NK-92 (cell line): Measurements from ENCODE around the gene ARHGEF37.

ENCODE experiments used
- DNase-seq: peaks from one replicate; lab custom pipeline; 2025; ENCODE audit not compliant: unreplicated experiment; lab: John Stamatoyannopoulos, UW

The ARHGEF37 gene

DNA sequence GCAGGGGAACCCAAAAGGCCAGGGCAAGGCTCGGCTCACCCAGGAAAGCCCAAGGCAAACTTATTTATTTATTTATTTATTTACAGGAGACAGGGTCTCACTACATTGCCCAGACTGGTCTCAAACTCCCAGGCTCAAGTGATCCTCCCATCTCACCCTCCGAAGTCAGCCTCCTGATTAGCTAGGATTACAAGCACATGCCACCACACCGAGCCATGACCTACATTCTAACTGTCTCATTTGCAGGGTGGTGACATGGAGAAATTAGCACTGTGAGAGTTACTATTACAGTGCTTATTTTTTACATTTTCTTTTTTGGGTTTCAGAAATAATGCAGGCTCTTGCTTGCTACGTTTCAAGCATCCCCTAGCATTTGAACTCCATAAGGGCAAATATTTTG lies 18.1 kb downstream of the ARHGEF37 start:
- DNase-seq, result no peak

DNA sequence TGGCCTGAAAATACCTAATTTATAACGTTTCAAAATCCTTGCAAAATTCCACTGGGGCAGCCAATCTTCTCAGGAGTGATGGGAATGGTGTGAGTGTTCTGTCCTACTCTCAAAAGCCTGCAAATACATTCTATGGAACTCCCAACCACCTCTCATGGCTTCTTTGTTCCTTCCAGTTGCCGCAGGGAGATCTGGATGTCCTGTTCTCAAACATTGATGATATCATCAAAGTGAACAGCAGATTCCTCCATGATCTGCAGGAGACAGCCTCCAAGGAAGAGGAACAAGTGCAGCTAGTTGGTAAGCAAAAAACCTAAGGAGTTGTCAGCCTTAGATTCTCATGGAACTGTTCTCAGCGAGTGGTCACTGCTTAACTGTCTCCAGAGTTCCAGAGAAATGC lies 19.6 kb downstream of the ARHGEF37 start:
- DNase-seq, result no peak

DNA sequence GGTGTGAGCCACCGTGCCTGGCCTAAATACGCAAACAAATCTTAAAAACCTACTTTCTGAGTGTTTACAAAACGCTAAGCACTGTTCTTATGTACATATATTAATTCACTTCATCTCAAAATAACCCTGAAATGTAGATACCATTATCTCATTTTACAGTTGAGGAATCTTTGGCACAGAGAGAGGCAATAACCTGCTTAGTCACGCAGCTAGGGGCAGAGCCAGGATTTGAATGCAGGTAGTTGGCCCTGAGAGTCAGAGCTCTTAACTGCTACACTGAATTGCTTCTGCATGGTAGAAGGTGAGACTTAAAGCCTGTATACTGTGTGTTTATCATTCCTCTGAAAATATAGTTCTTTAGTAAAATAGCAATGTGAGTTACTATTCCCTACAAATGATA lies 21.9 kb downstream of the ARHGEF37 start:
- no peak for DNase-seq

DNA sequence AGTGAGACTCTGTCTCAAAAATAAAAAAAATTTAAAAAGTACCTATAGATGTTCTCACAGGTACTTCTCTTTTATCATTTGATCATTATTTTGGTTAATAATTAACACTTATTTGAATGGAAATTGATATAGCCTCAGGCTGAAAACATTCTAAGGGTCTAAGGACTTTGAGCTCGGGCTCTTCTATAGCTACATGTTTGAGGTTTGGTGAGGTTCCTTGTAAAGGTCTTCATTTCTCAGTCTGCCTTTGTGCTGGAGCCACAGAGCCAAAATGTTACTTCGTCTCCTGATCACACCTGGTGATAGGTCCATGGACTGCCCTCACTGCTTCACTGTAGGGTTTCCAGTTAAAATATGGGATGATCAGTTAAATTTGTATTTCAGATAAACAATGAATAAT lies 22.6 kb downstream of the ARHGEF37 start:
- DNase-seq, result no peak

DNA sequence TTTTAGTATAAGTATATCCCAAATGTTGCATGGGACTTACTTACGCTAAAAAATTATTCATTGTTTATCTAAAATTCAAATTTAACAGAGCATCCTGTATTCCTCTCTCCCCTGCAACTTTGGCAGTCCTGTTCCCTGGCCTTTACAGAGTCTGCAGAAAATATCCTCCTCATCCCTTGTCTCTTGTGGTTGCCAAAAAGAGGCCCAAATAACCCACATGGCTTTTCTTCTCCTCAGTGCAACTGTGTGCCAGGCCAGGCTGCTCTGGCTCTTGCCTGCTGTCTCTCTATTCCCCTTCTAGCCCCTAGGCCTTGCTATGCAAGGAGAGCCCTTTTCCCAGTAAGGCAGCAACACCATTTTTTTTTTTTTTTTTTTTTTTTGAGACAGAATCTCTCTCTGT lies 23.0 kb downstream of the ARHGEF37 start:
- no peak for DNase-seq

DNA sequence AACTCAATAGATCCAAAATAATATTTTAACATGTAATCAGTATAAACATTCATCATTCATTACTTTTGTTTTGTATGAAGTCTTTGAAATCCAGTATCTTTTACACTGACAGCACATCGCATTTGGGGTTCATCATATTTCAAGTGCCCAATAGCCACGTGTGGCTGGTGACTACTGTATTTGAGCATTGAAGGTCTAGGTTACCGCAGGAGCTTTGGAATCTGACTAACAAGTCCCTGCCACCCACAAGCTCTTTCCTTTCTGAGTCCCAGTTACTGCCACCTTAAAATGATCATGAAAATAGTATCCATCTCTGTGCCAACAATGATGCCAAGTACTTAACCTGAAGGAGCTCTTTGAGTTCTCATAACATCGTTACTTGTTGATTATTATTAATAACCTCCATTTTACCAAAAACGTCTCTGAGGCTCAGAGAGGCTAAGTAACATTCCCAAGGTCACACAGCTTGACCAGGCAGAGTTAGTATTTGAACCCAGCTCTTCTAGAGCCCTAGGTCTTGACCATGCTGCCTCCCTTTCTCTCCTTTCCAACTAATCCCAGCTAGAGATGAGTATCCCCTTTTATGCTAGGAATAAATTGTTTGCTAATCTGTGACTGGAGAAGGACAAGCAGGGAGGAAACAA lies 24.2 kb downstream of the ARHGEF37 start:
- no peak for DNase-seq

DNA sequence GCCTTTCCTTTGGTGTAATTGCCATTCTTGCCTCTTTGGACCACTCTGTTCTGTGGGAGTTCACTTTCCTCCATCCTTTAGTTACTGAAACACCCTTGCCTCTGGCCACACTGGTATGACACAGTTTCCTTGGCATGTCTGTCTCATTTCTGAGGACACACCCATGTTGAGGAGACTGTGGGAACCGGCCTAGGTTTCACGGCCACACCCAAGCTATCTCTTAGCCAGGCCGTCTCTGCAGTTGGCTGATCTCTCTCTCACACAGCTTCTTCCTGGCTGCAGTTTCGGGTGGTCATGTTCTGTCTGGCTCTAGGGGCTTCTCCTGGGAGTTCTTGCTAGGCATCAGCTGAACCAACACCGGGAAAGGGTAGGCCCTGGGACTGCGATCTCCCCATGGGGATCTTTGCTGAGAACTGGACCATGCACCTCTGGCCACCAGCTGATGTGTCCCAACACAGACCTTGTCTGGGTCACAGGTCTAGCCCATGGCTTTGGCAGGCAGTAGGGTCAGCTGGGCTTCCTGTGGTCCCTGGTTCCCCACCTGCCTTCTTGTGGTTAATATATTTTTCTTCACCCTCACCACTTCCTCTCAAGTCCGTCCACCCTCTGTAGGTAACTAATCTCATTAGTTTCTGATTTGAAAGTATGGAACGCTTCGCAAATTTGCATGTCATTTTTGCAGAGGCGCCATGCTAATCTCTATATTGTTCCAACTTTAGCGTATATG lies 24.9 kb downstream of the ARHGEF37 start:
- DNase-seq, result no peak

DNA sequence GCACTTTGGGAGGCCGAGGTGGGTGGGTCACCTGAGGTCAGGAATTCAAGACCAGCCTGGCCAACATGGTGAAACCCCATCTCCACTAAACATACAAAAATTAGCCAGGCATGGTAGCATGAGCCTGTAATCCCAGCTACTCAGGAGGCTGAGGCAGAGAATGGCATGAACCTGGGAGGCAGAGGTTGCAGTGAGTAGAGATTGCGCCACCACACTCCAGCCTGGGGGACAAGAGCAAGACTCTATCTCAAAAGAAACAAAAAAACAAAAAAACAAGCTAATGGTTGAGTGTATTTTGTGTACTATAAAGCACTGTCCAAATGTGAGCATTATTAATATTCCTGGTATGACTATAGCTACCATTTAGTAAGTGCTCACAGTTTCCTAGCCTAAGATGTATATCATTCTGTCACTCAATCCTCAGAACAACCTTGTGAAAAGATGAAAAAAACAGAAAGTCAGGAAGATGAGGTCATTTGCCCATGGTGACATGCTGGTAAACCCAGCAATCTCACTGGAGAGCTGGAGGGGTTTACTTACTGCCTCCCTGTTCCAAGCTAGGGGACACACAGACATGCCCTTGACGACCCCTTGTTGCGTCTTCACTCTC lies 27.7 kb downstream of the ARHGEF37 start:
- no peak for DNase-seq

DNA sequence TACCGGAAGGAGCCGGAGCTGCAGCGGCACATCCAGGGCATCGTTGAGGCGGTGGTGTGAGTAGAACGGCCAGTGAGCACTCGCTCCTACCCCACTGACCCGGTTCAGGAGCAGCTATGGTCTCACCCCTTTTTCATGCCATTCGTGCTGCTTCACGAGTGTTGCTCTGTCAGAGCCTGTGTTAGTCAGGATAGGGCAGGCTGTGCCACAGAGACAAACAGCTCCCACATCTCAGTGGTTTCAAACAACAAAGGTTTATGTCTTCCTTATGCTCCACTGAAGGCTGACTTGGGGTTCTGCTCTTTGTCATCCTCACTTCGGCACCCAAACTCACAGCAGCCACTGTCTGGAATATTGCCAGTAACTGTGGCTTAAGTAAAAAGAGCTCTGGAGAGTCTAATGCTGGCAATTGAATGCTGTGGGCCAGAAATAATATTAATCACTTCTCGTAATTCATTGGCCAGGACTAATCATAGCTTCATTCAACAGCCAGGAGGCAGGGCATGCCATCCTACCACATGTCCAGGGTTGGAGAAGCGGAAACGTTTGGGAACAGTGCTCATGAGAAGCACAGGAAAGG lies 28.4 kb downstream of the ARHGEF37 start:
- no peak for DNase-seq

DNA sequence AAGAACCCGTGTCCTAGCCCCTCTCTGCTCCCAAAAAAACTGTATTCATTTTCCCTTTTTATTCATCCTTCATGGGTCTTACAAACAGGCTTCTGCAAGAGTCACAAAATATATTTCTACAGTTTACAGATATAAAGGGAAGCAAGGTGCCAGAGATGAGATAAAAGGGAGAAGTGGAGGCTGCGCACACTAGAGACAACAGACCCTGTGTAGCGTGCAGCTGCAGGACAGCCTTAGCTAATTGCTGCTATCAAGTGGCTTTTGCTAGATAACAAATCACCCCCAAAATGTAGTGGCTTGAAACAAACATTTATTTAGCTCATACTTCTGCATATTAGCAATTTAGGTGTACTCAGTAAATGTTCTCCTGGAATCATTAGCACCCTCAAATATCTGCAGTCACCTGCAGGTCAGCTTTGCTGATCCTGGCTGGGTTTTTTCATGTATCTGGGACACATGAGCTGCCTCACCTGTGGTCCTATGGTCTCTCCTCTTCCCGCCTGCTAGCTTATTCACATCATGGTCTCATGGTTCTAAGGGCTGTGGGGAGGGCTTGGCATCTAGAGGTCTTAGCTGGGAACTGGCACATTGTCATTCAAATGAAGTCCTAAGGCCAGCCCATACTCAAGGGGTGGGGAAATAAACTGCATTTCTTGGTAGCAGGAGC lies 29.4 kb downstream of the ARHGEF37 start:
- no peak for DNase-seq

DNA sequence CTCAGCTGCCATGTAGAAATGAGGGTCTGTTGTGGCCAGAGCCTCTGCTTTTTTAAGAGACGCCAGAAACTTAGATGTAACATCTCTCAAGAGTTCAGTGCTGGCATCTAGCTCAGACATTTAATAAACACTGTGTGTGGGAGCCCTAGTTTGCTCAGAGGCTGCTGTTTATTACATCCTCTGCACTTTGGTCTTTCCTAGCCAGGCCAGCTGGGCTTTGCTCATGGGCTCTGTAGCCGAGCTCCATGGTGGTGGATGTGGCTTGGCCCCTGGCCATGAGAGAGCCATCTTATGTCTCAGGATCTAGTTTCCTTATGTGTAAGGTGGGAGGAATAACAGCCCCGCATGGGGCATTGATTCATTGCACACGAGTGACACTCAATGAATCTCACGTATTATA lies 30.0 kb downstream of the ARHGEF37 start:
- DNase-seq, result no peak

DNA sequence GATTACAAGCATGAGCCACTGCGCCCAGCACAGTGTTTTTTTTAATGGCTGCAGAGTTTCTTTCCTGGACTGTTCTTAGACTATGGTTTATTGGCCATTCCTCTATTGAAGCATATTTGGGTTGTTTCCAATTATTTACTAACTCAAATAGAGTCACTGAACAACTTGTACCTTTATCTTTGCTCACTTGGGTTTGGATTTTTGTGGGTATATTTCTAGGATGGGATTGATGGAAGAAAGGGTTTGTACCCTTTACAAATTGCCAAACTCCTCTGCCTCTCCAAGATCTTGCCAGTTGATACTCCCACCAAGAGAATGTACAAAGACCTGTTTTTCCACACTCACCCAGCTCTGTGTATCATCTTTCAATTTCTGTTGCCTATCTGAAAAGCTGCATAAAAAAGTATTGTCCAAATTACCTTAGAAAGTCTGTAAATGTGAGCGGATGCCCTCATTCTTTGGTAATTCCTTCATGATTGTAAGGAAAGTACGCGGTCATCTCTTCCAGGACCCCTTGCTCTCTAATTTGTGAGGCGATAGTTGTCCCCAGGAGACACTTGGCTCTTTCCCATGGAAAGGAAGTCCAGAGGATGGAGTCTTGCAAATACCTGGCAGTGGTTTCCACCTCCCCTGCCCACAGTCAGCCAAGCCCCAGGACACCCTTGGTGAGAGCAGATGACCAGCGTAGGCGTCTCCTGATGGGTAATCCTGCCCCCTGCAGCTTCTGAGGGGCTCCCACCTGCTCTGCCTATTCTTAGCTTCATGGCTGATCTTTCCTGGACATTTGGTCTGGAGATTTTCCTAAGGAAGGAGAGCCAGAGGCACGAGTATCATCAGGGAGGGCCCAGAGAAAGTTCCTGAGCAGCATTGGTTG lies 33.0 kb downstream of the ARHGEF37 start:
- no peak for DNase-seq

DNA sequence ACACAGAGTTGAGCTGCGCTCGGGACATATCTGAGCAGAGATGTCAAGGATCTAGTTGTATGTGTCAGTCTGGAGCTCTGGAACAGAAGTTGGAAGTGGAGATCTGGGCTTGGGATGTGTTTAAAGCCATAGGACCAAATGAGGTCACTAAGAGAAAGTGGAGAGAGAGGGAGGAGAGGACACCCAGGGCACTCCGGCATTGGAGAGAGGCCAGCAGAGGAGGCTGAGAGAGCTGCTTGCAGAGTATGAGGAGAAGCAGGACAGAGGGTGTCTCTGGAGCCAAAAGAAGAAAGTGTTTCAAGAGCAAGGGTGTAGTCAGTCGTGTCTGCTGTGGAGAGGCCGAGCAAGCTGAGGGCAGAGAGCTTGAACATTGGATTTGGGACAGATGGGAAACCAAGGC lies 34.7 kb downstream of the ARHGEF37 start:
- DNase-seq, result no peak

DNA sequence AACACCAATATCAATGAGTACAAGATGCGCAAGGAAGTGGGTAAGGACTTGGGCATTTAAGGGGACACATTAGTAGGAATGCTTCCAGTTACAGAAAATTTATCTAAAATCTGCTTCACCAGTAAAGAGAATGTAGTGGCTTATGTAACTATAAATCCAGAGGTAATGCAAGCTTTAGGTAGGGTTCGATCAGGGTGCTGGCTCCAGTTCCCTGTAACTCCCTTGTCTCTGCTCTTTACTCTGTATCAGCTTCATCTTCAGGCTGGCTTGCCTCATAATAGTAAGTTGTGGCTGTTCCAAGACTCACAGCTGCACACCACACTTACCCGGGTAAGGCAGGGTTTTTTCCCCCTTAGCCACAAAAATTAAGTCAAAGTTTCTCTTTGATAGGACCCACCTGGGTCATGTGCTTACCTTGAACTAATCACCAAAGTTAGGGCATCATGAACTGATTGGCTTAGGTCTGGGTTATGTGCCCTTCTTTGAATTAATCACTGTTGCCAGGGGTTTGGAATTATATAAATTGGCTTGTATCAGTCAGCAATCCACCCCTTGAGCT lies 35.5 kb downstream of the ARHGEF37 start:
- no peak for DNase-seq

DNA sequence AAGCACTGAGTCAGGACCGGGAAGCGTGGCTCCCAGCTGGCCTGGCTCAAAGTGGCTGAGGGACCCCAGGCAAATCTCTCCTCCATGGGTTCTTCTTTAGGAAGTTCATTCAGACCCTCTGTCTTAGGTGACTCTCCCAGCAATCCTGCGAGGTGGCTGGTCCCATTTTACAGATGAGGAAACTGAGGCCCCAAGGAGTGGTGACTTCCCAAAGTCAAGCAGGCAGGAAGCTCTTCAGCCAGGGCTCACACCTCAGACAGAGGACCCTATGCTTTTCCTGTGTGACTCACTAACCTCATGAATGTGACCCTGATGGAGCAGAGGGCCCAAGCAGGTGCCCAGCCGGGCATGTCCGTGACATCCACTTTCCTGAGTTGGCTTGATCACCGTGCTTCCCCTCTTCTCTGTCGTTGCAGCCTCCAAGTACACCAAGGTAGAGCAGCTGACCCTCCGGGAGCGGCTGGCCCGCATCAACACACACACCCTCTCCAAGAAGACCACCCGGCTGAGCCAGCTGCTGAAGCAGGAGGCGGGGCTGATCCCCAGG lies 36.5 kb downstream of the ARHGEF37 start:
- no peak for DNase-seq

DNA sequence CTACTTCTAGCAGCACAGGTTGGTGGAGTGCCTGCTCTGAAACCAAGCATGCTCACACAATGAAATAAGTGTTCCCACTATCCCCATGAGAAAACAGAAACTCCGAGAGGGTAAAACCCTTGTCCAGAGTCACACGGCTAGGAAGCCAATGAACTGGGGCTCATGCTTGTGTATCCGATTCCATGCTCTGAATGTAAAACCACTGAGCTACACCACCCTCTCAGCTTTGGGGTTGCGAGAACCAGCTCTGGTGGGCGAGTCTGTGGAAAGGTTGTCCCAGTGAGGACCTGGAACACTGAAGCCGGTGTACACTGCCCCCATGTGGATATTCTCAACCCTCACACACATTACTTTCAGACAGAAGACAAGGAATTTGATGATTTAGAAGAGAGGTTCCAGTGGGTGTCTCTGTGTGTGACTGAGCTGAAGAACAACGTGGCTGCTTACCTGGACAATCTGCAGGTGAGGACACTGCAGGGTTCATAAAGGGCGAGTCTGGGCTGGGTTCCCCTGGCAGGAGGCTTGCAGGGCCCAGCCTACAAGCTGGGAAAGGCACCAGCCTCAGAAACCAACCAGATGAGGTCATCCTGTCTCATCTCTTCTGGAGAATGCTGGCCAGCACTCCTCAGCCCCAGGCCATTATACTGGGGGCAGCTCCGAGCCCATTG lies 37.4 kb downstream of the ARHGEF37 start:
- no peak for DNase-seq

DNA sequence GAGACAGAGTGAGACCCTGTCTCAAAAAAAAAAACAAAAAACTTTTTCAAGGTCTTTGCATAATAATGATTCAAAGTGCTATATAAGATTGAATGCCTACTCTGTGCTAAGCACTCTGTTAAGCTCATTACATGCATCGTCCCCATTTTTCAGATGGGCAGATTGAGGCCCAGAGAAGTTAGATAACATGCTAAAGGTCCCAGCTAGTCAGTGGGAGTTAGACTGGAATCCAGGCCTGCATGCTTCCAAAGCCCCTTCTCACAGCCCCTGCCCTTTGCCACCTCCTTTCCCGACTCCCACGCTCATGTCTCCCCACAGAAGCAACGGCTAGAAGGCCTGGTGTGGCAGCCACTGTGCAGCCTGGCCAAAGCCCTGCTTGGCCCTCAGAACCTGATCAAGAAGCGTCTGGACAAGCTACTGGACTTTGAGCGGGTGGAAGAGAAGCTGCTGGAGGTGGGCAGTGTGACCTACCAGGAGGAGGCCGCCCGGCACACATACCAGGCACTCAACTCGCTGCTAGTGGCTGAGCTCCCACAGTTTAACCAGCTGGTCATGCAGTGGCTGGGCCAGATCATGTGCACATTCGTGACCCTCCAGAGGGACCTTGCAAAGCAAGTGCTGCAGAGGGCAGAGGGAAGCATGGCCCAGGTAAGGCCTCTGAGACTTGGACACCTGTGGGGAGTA lies 40.3 kb downstream of the ARHGEF37 start:
- DNase-seq, result no peak

DNA sequence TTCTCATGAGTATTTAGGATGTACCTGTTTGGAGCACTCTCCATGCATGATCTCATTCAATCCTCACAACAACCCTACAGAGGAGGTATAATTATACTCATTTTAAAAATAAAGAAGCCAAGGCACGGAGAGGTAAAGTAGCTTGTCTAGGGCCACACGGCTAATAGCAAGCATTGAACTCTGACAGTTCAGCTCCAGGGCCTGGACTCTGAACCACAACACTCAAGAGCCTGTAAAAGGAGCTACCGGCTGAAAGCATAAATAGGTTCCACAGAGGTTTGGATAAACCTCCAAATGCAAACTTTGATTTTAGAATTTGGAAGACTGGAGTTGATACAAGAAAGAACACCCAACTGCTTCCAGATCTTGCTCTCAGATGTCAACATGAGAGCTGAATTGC lies 41.2 kb downstream of the ARHGEF37 start:
- DNase-seq, result no peak

DNA sequence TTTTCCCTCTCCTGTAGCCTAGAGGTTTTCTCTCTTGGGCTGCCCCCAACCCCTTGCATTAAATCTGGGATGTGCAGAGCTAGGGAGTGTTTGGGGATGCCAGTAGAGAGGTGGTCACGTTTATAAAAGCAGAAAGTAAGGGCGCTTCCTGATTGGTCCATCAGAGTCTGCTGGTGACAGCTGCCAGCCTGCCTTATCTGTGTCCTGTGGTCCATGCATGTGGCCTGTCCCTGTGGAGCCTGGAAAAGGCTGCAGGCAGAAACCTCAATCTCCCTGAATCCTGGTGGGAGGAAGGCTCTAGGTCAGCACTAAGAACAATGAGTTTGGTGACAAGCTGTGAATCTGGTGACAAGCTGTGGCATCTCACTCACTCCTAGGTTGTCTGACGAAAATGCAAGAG lies 42.2 kb downstream of the ARHGEF37 start:
- no peak for DNase-seq
